T-helper 2 cell treated with Interferon-gamma antibody and Interleukin-4, amounts not matched to agents 5 μg/mL and 100 μg/mL, for 36 hours (primary cell): ENCODE data around the gene MYLIP.

Experiments
- DNase-seq: peaks from one replicate; pipeline ENCODE4 v3.0.0; 2021; ENCODE audit warnings: low spot score
- H3K27ac Mint-ChIP-seq: one replicate; pipeline ENCODE4 v1.8.0; 2021; ENCODE audit warnings: mild to moderate bottlenecking, mixed read lengths
- H3K27me3 Mint-ChIP-seq: one replicate; pipeline ENCODE4 v1.8.0; 2021; ENCODE audit warnings: low read depth, mixed read lengths
- H3K36me3 Mint-ChIP-seq: one replicate; pipeline ENCODE4 v1.8.0; 2021; ENCODE audit warnings: low read depth, mixed read lengths
- H3K4me1 Mint-ChIP-seq: one replicate; pipeline ENCODE4 v1.8.0; 2021; ENCODE audit warnings: low read depth, mixed read lengths
- H3K4me3 Mint-ChIP-seq: one replicate; pipeline ENCODE4 v1.8.0; 2022; ENCODE audit warnings: mild to moderate bottlenecking, moderate library complexity, mixed read lengths
- H3K9me3 Mint-ChIP-seq: one replicate; pipeline ENCODE4 v1.8.0; 2021; ENCODE audit warnings: mixed read lengths

MYLIP gene

GRCh38 chr6:16097382-16098171 lies 31.3 kb upstream of the MYLIP start:
- Mint-ChIP-seq H3K36me3 (peaks cover 5% of the 10 kb centered on the region), H3K4me1 (peaks cover 6% of the 10 kb centered on the region), H3K27me3 (peaks cover 5% of the 10 kb centered on the region), H3K27ac (no peak overlapping the region), H3K4me3 (no peak overlapping the region), H3K9me3 (peaks cover 33% of the 10 kb centered on the region)
- DNase-seq = no peak

- Mint-ChIP-seq H3K27ac (no peak overlapping the region), H3K4me1 (peaks cover 2% of the 10 kb centered on the region), H3K36me3 (peaks cover 5% of the 10 kb centered on the region), H3K9me3 (peaks cover 33% of the 10 kb centered on the region), H3K27me3 (peaks cover 5% of the 10 kb centered on the region), H3K4me3 (no peak overlapping the region)
- DNase-seq = no peak
These were observed 30.7 kb upstream of the MYLIP start for GRCh38 chr6:16098211-16098610.

- Mint-ChIP-seq H3K9me3 (peaks cover 33% of the 10 kb centered on the region), H3K36me3 (peaks cover 5% of the 10 kb centered on the region)
These were observed 26.7 kb upstream of the MYLIP start for GRCh38 chr6:16102208-16102607.

GRCh38 chr6:16103722-16104121 lies 25.2 kb upstream of the MYLIP start:
- Mint-ChIP-seq H3K4me3 (no peak overlapping the region), H3K36me3 (peaks cover 2% of the 10 kb centered on the region), H3K27me3 (peaks cover 5% of the 10 kb centered on the region), H3K9me3 (peaks cover 26% of the 10 kb centered on the region), H3K27ac (no peak overlapping the region), H3K4me1 (no peaks in the 10 kb centered on the region)
- DNase-seq = no peak

More at GRCh38 chr6:16102208-16102607, 26.7 kb upstream of the MYLIP start:
- DNase-seq = no peak
- Mint-ChIP-seq H3K4me3 (no peak overlapping the region), H3K4me1 (peaks cover 2% of the 10 kb centered on the region), H3K27ac (no peak overlapping the region), H3K27me3 (peaks cover 5% of the 10 kb centered on the region)

- Mint-ChIP-seq H3K27me3 (no peaks in the 10 kb centered on the region), H3K27ac (no peak overlapping the region), H3K36me3 (no peaks in the 10 kb centered on the region), H3K9me3 (peaks cover 16% of the 10 kb centered on the region), H3K4me3 (no peak overlapping the region), H3K4me1 (no peaks in the 10 kb centered on the region)
- no peak for DNase-seq
These were observed 24.1 kb upstream of the MYLIP start for GRCh38 chr6:16104624-16105433.

GRCh38 chr6:16105854-16106253 lies 23.0 kb upstream of the MYLIP start:
- no peak overlapping the region for H3K27ac Mint-ChIP-seq
- H3K36me3 Mint-ChIP-seq = no peaks in the 10 kb centered on the region
- H3K4me3 Mint-ChIP-seq = no peak overlapping the region
- H3K4me1 Mint-ChIP-seq = no peaks in the 10 kb centered on the region
- no peaks in the 10 kb centered on the region for H3K27me3 Mint-ChIP-seq
- DNase-seq = no peak
- peaks cover 8% of the 10 kb centered on the region for H3K9me3 Mint-ChIP-seq

GRCh38 chr6:16106991-16107787 lies 21.7 kb upstream of the MYLIP start:
- Mint-ChIP-seq H3K27me3 (peaks cover 2% of the 10 kb centered on the region), H3K9me3 (no peaks in the 10 kb centered on the region), H3K4me3 (no peak overlapping the region), H3K4me1 (no peaks in the 10 kb centered on the region), H3K36me3 (no peaks in the 10 kb centered on the region), H3K27ac (no peak overlapping the region)
- no peak for DNase-seq

- H3K27me3 Mint-ChIP-seq = peaks cover 5% of the 10 kb centered on the region
- H3K36me3 Mint-ChIP-seq = no peaks in the 10 kb centered on the region
- no peak overlapping the region for H3K4me3 Mint-ChIP-seq
- DNase-seq = no peak
- H3K9me3 Mint-ChIP-seq = no peaks in the 10 kb centered on the region
- H3K4me1 Mint-ChIP-seq = no peaks in the 10 kb centered on the region
- no peak overlapping the region for H3K27ac Mint-ChIP-seq
These were observed 20.5 kb upstream of the MYLIP start for GRCh38 chr6:16108419-16108818.

- Mint-ChIP-seq H3K4me1 (no peaks in the 10 kb centered on the region), H3K27ac (no peak overlapping the region), H3K9me3 (no peaks in the 10 kb centered on the region), H3K36me3 (no peaks in the 10 kb centered on the region), H3K27me3 (peaks cover 10% of the 10 kb centered on the region), H3K4me3 (no peak overlapping the region)
- no peak for DNase-seq
These were observed 19.8 kb upstream of the MYLIP start for GRCh38 chr6:16108921-16109658.

- no peaks in the 10 kb centered on the region for H3K4me1 Mint-ChIP-seq
- H3K9me3 Mint-ChIP-seq = no peaks in the 10 kb centered on the region
- DNase-seq = no peak
- H3K4me3 Mint-ChIP-seq = no peak overlapping the region
- H3K27ac Mint-ChIP-seq = no peak overlapping the region
- no peaks in the 10 kb centered on the region for H3K36me3 Mint-ChIP-seq
- H3K27me3 Mint-ChIP-seq = peaks cover 14% of the 10 kb centered on the region
These were observed 19.1 kb upstream of the MYLIP start for GRCh38 chr6:16109659-16110305.

- DNase-seq = no peak
- Mint-ChIP-seq H3K27ac (no peak overlapping the region), H3K9me3 (no peaks in the 10 kb centered on the region), H3K36me3 (no peaks in the 10 kb centered on the region), H3K4me3 (no peak overlapping the region), H3K4me1 (peaks cover 8% of the 10 kb centered on the region), H3K27me3 (peaks cover 25% of the 10 kb centered on the region)
These were observed 10.1 kb upstream of the MYLIP start for GRCh38 chr6:16118825-16119224.

- H3K9me3 Mint-ChIP-seq = no peaks in the 10 kb centered on the region
- peaks cover 13% of the 10 kb centered on the region for H3K27me3 Mint-ChIP-seq
- DNase-seq = no peak
These were observed 7.5 kb upstream of the MYLIP start for GRCh38 chr6:16121339-16121738.

GRCh38 chr6:16122197-16122596 lies 6.7 kb upstream of the MYLIP start:
- H3K36me3 Mint-ChIP-seq = no peaks in the 10 kb centered on the region
- no peaks in the 10 kb centered on the region for H3K9me3 Mint-ChIP-seq
- H3K27me3 Mint-ChIP-seq = peaks cover 15% of the 10 kb centered on the region
- H3K4me1 Mint-ChIP-seq = peaks cover 10% of the 10 kb centered on the region
- H3K27ac Mint-ChIP-seq = no peak overlapping the region
- no peak overlapping the region for H3K4me3 Mint-ChIP-seq
- DNase-seq = no peak

More at GRCh38 chr6:16121339-16121738, 7.5 kb upstream of the MYLIP start:
- H3K4me3 Mint-ChIP-seq = no peak overlapping the region
- no peak overlapping the region for H3K27ac Mint-ChIP-seq
- no peaks in the 10 kb centered on the region for H3K36me3 Mint-ChIP-seq
- H3K4me1 Mint-ChIP-seq = peaks cover 10% of the 10 kb centered on the region
